SH-SY5Y (cell line): ENCODE results near the gene HSPB9.

Experiments used
- GATA2 ChIP-seq: IDR thresholded peaks from 2 replicates; pipeline ENCODE4 v1.6.1; 2011; ENCODE audit warnings: mild to moderate bottlenecking, low read depth, low read length
- GATA3 ChIP-seq: IDR thresholded peaks from 2 replicates; pipeline ENCODE4 v1.6.1; 2011; ENCODE audit warnings: low read depth, mild to moderate bottlenecking, low read length, moderate library complexity

GRCh38 chr17:42111871-42112551 is 10.6 kb upstream of the HSPB9 start:
- TF ChIP-seq GATA3 (no peak), GATA2 (no peak)
